IMR-90 (cell line): ENCODE data around the gene TRAF6. TPM values are rescaled to one million over a fixed set of nuclear protein-coding genes. Genes with fewer than 3 reads are reported as not detected.

ENCODE experiments used
- ATAC-seq: fragments of 200-7000 bp; cut with Tn5 transposase; 2 replicates; pipeline ENCODE4 v1.9.1; 2020; ENCODE audit warnings: low read depth, mild to moderate bottlenecking, moderate library complexity
- BruUV-seq: library from RNA; stranded (reverse); fragments of 400-500 nt; replicated peaks from 2 replicates; lab custom pipeline; 2021; lab: Mats Ljungman, UMichigan
- CTCF ChIA-PET: fragments of 300-600 bp; formaldehyde crosslinking; extraction: SDS; loops from one replicate; lab custom pipeline; 2021; ENCODE audit warnings: antibody characterized with exemption; lab: Yijun Ruan, JAX
- POLR2A ChIA-PET: fragments of 300-600 bp; sonication (Branson Sonifier 250); formaldehyde crosslinking; loops from one replicate; lab custom pipeline; 2022; ENCODE audit warnings: antibody characterized with exemption; ENCODE audit not compliant: unreplicated experiment; lab: Charles Lee
- DNase-seq: peaks from one replicate; pipeline ENCODE4 v3.0.0; 2013
- H2AFZ ChIP-seq: replicated peaks from 2 replicates; pipeline ENCODE3; 2013; ENCODE audit warnings: low read length, mild to moderate bottlenecking; ENCODE audit not compliant: poor library complexity
- H2AK5ac ChIP-seq: 2 replicates; pipeline ENCODE4 v1.6.1; 2013; ENCODE audit warnings: low read depth, low read length, inconsistent platforms
- H2AK9ac ChIP-seq: replicated peaks from 2 replicates; pipeline ENCODE3; 2013; ENCODE audit warnings: mild to moderate bottlenecking, low read depth, low read length, moderate library complexity; ENCODE audit not compliant: poor library complexity
- H2BK120ac ChIP-seq: 2 replicates; pipeline ENCODE4 v1.6.1; 2013; ENCODE audit warnings: low read depth, low read length, inconsistent platforms
- H2BK15ac ChIP-seq: 3 replicates; pipeline ENCODE4 v1.6.1; 2013; ENCODE audit warnings: low read depth, low read length, inconsistent platforms
- H2BK20ac ChIP-seq: 2 replicates; pipeline ENCODE4 v1.6.1; 2013; ENCODE audit warnings: low read depth, mild to moderate bottlenecking, inconsistent platforms, low read length, moderate library complexity
- H2BK5ac ChIP-seq: 2 replicates; pipeline ENCODE4 v1.6.1; 2013; ENCODE audit warnings: mild to moderate bottlenecking, low read depth, low read length, inconsistent platforms; ENCODE audit not compliant: poor library complexity, severe bottlenecking
- H3K14ac ChIP-seq: replicated peaks from 2 replicates; pipeline ENCODE4 v1.6.1; 2013; ENCODE audit warnings: low read depth, low read length, inconsistent platforms
- H3K18ac ChIP-seq: 2 replicates; pipeline ENCODE4 v1.6.1; 2013; ENCODE audit warnings: low read depth, low read length, control low read depth
- H3K23ac ChIP-seq: 2 replicates; pipeline ENCODE4 v1.6.1; 2013; ENCODE audit warnings: low read depth, low read length, inconsistent platforms
- H3K27ac ChIP-seq: 2 replicates; pipeline ENCODE4 v1.5.1; 2013; ENCODE audit warnings: mild to moderate bottlenecking, control low read depth, low read length; ENCODE audit not compliant: insufficient read depth
- H3K27me3 ChIP-seq: 2 replicates; pipeline ENCODE4 v1.6.1; 2013; ENCODE audit warnings: low read length; ENCODE audit not compliant: control insufficient read depth, insufficient read depth
- H3K36me3 ChIP-seq: 2 replicates; pipeline ENCODE4 v1.6.1; 2013; ENCODE audit warnings: low read length, mixed read lengths; ENCODE audit not compliant: control insufficient read depth, insufficient read depth
- H3K4ac ChIP-seq: 2 replicates; pipeline ENCODE4 v1.6.1; 2013; ENCODE audit warnings: low read depth, low read length, inconsistent platforms
- H3K4me1 ChIP-seq: 2 replicates; pipeline ENCODE4 v1.6.1; 2013; ENCODE audit warnings: low read length, mixed read lengths; ENCODE audit not compliant: control insufficient read depth, insufficient read depth
- H3K4me2 ChIP-seq: 2 replicates; pipeline ENCODE4 v1.6.1; 2013; ENCODE audit warnings: low read depth, mild to moderate bottlenecking, control low read depth, low read length, moderate library complexity
- H3K4me3 ChIP-seq: 2 replicates; pipeline ENCODE4 v1.5.1; 2013; ENCODE audit warnings: low read depth, mild to moderate bottlenecking, control low read depth, low read length, moderate library complexity; ENCODE audit not compliant: insufficient read depth
- H3K56ac ChIP-seq: 2 replicates; pipeline ENCODE4 v1.6.1; 2013; ENCODE audit warnings: low read length, inconsistent platforms; ENCODE audit not compliant: insufficient read depth; ENCODE audit errors: extremely low read depth
- H3K79me1 ChIP-seq, 2 experiments: 2 replicates each; pipeline ENCODE4 v1.6.1; 2013; ENCODE audit warnings: low read length in 2 of 2, inconsistent platforms in 1 of 2, low read depth in 1 of 2
- H3K9ac ChIP-seq: 2 replicates; pipeline ENCODE4 v1.6.1; 2013; ENCODE audit warnings: low read depth, low read length, control low read depth
- H3K9me1 ChIP-seq: 2 replicates; pipeline ENCODE4 v1.6.1; 2013; ENCODE audit warnings: low read length, inconsistent platforms; ENCODE audit not compliant: insufficient read depth
- H3K9me3 ChIP-seq: 2 replicates; pipeline ENCODE4 v1.6.1; 2013; ENCODE audit warnings: low read length; ENCODE audit not compliant: control insufficient read depth, insufficient read depth
- H4K20me1 ChIP-seq: 2 replicates; pipeline ENCODE4 v1.6.1; 2013; ENCODE audit warnings: low read length, inconsistent platforms; ENCODE audit not compliant: insufficient read depth
- H4K5ac ChIP-seq: 2 replicates; pipeline ENCODE4 v1.6.1; 2013; ENCODE audit warnings: mild to moderate bottlenecking, low read depth, low read length, control low read depth
- H4K8ac ChIP-seq, 2 experiments: 2 replicates each; pipeline ENCODE4 v1.6.1; 2013; ENCODE audit warnings: low read depth in 2 of 2, low read length in 2 of 2, control low read depth in 1 of 2, inconsistent platforms in 1 of 2
- H4K91ac ChIP-seq: 2 replicates; pipeline ENCODE4 v1.6.1; 2013; ENCODE audit warnings: low read depth, low read length, inconsistent platforms; ENCODE audit not compliant: insufficient read depth
- BHLHE40 ChIP-seq: fragments of 150-350 bp; IDR thresholded peaks from 2 replicates; pipeline ENCODE4 v1.6.1; 2016; ENCODE audit warnings: mild to moderate bottlenecking, low read depth, low read length
- CEBPB ChIP-seq: IDR thresholded peaks from 2 replicates; pipeline ENCODE4 v1.6.1; 2012; ENCODE audit warnings: low read depth, low read length, improper control_type of control experiment
- CHD1 ChIP-seq: IDR thresholded peaks from 2 replicates; pipeline ENCODE4 v1.6.1; 2012; ENCODE audit warnings: low read depth, low read length, improper control_type of control experiment
- FOS ChIP-seq: fragments of 150-350 bp; IDR thresholded peaks from 2 replicates; pipeline ENCODE4 v1.6.1; 2016; ENCODE audit warnings: low read depth, low read length
- MAFK ChIP-seq: IDR thresholded peaks from 2 replicates; pipeline ENCODE4 v1.6.1; 2012; ENCODE audit warnings: low read depth, low read length, improper control_type of control experiment
- MXI1 ChIP-seq: IDR thresholded peaks from 2 replicates; pipeline ENCODE4 v1.6.1; 2012; ENCODE audit warnings: low read depth, mild to moderate bottlenecking, low read length, moderate library complexity, borderline replicate concordance
- NFE2L2 ChIP-seq: fragments of 150-350 bp; IDR thresholded peaks from 2 replicates; pipeline ENCODE4 v1.6.1; 2016; ENCODE audit warnings: low read depth, mild to moderate bottlenecking, low read length
- POLR2A ChIP-seq: IDR thresholded peaks from 2 replicates; pipeline ENCODE4 v1.6.1; 2012; ENCODE audit warnings: mild to moderate bottlenecking, low read depth, low read length
- RAD21 ChIP-seq: IDR thresholded peaks from 2 replicates; pipeline ENCODE4 v1.6.1; 2012; ENCODE audit warnings: low read length, improper control_type of control experiment
- RCOR1 ChIP-seq: IDR thresholded peaks from 2 replicates; pipeline ENCODE4 v1.6.1; 2012; ENCODE audit warnings: mild to moderate bottlenecking, low read length, improper control_type of control experiment; ENCODE audit not compliant: insufficient replicate concordance
- RFX5 ChIP-seq: IDR thresholded peaks from 2 replicates; pipeline ENCODE4 v1.8.0; 2012; ENCODE audit warnings: low read depth, mild to moderate bottlenecking, low read length, moderate library complexity
- SMC3 ChIP-seq: fragments of 150-350 bp; IDR thresholded peaks from 2 replicates; pipeline ENCODE4 v1.6.1; 2016; ENCODE audit warnings: low read depth, mild to moderate bottlenecking, antibody characterized with exemption, low read length, moderate library complexity
- WGBS, 2 experiments: methylation state at CpG; one replicate each; pipeline versions ENCODE4 v1.1.5 to v1.1.7; 2013; ENCODE audit warnings: missing lambda C conversion rate in 2 of 2; ENCODE audit not compliant: insufficient read length in 1 of 2; ENCODE audit errors: extremely low coverage in 2 of 2; 5-methylcytosine and 5-hydroxymethylcytosine counted together
- dilution Hi-C: fragments of 300-500 bp; cut with HindIII; formaldehyde crosslinking; loops from one replicate; pipeline ENCODE4 v1.14.3; 2018; ENCODE audit warnings: low sequenced_read_pairs; ENCODE audit not compliant: unreplicated experiment
- in situ Hi-C: fragments of 300-500 bp; cut with MboI; formaldehyde crosslinking; loops from 3 replicates; pipeline ENCODE4 v1.14.3; 2019; ENCODE audit warnings: low sequenced_read_pairs, inconsistent platforms, mixed read lengths
- intact Hi-C: fragments of 100-400 bp; cut with micrococcal nuclease; formaldehyde crosslinking; loops from 2 replicates; pipeline ENCODE4 v1.10.0; 2022
- polyA plus RNA-seq, 3 experiments: library from polyadenylated mRNA; depleted of rRNA; stranded (reverse); fragments of >200 nt; gene quantifications; 2 replicates each; pipeline ENCODE4 v1.2.3, GENCODE V29; 2012; ENCODE audit warnings: low replicate concordance in 1 of 3
- total RNA-seq: library from RNA; depleted of rRNA; stranded (reverse); fragments of >200 nt; gene quantifications from 2 replicates; pipeline ENCODE4 v1.2.3, GENCODE V29; 2012
- TF ChIP-seq, protein P1 (sequence below): fragments of 150-350 bp; IDR thresholded peaks from 2 replicates; pipeline ENCODE4 v1.6.1; 2017; ENCODE audit warnings: mild to moderate bottlenecking, antibody characterized with exemption, low read length, low read depth
- TF ChIP-seq, protein P2 (sequence below): conservative IDR thresholded peaks from 2 replicates; pipeline ENCODE4 v1.5.1; 2012; ENCODE audit warnings: mild to moderate bottlenecking, low read depth, low read length, improper control_type of control experiment
- TF ChIP-seq, protein P3 (sequence below): fragments of 150-350 bp; IDR thresholded peaks from 2 replicates; pipeline ENCODE4 v1.6.1; 2016; ENCODE audit warnings: low read depth, mild to moderate bottlenecking, low read length, moderate library complexity, borderline replicate concordance

TRAF6 gene
- total and polyA plus RNA-seq, 2 of the 4 experiments (the other 2 are of a cell fraction), result 6.0 to 17.6 TPM

DNA sequence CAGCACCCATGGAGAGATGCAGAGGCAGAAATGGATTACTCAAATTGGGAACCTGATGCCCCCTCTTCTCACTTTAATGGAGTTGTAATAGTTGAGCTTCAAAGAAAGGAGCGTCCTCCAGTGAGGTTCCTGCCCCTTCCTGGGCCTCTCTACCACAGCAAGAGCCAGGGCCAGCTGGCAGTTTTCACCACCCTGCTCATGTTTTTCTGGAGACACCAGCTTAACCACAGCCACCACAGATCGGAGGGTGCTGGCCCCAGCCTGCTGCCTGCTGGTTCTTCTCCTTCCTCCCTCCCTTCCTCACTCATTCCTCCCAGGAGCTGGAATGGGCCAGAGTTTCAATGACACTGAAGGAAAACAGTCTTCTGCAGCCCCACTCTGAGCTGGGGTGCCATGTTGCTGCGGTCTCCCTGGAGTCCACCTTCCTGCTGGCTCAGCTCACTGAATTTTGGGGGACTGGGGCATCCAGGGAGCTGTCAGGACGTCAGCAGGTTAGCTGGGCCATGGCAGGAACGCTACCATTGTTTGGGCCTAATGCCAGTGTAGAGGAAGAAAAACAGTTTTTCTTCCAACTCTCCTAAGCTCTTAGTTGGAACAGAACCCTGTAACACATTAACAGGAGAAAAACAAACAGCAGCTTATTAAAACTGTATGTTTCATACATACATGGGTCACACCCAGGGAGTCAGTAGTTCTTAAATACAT is 57.7 kb downstream of the TRAF6 start:
- Histone ChIP-seq H2AK9ac (no peak overlapping the region), H3K36me3 (no peaks in the 10 kb centered on the region), H3K9me1 (peaks cover 35% of the 10 kb centered on the region), H2BK20ac (peak overlapping the region; percentile 38), H3K23ac (no peak overlapping the region), H4K8ac (peak overlapping the region in 1 of 2 experiments; percentile 8; a peak in 2 of 4 replicates), H3K18ac (peak overlapping the region; percentile 7), H3K56ac (no peak overlapping the region), H3K9ac (no peak overlapping the region), H3K14ac (peak overlapping the region; percentile 14), H2AFZ (peak overlapping the region; percentile 12), H3K4ac (peak overlapping the region; percentile 58), H3K27ac (0 out of 2 replicates have a peak overlapping the region, but pooled peaks have one; percentile 9), H4K5ac (peak overlapping the region; percentile 8), H2AK5ac (peak overlapping the region; percentile 30), H3K79me1 (peaks cover 0 to 9% of the 10 kb centered on the region in 2 experiments; a peak in 1 of 4 replicates), H3K9me3 (no peaks in the 10 kb centered on the region), H2BK120ac (peak overlapping the region; percentile 47), H4K91ac (peak overlapping the region; percentile 76), H2BK5ac (peak overlapping the region; percentile 6), H4K20me1 (no peaks in the 10 kb centered on the region), H3K4me1 (peaks cover 40% of the 10 kb centered on the region), H2BK15ac (peak overlapping the region; percentile 5; the same call in 1 of the 3 replicates), H3K4me2 (no peak overlapping the region), H3K27me3 (no peaks in the 10 kb centered on the region), H3K4me3 (no peak overlapping the region)
- ChIA-PET CTCF (interaction anchor here (0.7 to 2.1 kb wide), 3 partner anchors 13 to 74 kb away, joined by 3 to 9 read pairs (median 4); no protein-coding TSS in a partner anchor), POLR2A (no interaction called here)
- DNase-seq, result peak; percentile 32
- intact Hi-C loops (no loop called here), in situ Hi-C loops (loop anchor here (25.0 kb wide), 1 partner anchor 840 kb away; the partner anchor contains the start of gene FJX1), dilution Hi-C loops (no loop called here)
- BruUV-seq, result no TSS peak
- 29% methylated on average over 1 of the region's 5 CpGs; no CpG with 5 or more reads in 1 of the 2 experiments for WGBS, 2 experiments
- ATAC-seq, result no peak
- TF ChIP-seq MXI1, result no peak
- no peak for TF ChIP-seq POLR2A
- TF ChIP-seq, protein P1, sequence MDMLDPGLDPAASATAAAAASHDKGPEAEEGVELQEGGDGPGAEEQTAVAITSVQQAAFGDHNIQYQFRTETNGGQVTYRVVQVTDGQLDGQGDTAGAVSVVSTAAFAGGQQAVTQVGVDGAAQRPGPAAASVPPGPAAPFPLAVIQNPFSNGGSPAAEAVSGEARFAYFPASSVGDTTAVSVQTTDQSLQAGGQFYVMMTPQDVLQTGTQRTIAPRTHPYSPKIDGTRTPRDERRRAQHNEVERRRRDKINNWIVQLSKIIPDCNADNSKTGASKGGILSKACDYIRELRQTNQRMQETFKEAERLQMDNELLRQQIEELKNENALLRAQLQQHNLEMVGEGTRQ, result no peak
- no peak for TF ChIP-seq RAD21
- no peak for TF ChIP-seq SMC3
- no peak for TF ChIP-seq BHLHE40
- TF ChIP-seq MAFK, result no peak
- TF ChIP-seq, protein P2, sequence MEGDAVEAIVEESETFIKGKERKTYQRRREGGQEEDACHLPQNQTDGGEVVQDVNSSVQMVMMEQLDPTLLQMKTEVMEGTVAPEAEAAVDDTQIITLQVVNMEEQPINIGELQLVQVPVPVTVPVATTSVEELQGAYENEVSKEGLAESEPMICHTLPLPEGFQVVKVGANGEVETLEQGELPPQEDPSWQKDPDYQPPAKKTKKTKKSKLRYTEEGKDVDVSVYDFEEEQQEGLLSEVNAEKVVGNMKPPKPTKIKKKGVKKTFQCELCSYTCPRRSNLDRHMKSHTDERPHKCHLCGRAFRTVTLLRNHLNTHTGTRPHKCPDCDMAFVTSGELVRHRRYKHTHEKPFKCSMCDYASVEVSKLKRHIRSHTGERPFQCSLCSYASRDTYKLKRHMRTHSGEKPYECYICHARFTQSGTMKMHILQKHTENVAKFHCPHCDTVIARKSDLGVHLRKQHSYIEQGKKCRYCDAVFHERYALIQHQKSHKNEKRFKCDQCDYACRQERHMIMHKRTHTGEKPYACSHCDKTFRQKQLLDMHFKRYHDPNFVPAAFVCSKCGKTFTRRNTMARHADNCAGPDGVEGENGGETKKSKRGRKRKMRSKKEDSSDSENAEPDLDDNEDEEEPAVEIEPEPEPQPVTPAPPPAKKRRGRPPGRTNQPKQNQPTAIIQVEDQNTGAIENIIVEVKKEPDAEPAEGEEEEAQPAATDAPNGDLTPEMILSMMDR, result no peak
- TF ChIP-seq CEBPB, result no peak
- no peak for TF ChIP-seq RFX5
- TF ChIP-seq CHD1, result no peak
- no peak for TF ChIP-seq FOS
- TF ChIP-seq NFE2L2, result no peak
- TF ChIP-seq RCOR1, result no peak
- TF ChIP-seq, protein P3, sequence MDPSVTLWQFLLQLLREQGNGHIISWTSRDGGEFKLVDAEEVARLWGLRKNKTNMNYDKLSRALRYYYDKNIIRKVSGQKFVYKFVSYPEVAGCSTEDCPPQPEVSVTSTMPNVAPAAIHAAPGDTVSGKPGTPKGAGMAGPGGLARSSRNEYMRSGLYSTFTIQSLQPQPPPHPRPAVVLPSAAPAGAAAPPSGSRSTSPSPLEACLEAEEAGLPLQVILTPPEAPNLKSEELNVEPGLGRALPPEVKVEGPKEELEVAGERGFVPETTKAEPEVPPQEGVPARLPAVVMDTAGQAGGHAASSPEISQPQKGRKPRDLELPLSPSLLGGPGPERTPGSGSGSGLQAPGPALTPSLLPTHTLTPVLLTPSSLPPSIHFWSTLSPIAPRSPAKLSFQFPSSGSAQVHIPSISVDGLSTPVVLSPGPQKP, result no peak
